CD4-positive, alpha-beta memory T cell (primary cell): ENCODE data around the gene PNMT. TPM values are rescaled to one million over a fixed set of nuclear protein-coding genes. Genes with fewer than 3 reads are reported as not detected.

ENCODE experiments used
- CTCF ChIA-PET: fragments of 350-600 bp; sonication (Branson Sonifier 250); formaldehyde crosslinking; loops from one replicate; lab custom pipeline; 2021; ENCODE audit warnings: inconsistent platforms; ENCODE audit not compliant: partially characterized antibody; lab: Charles Lee
- POLR2A ChIA-PET: fragments of 350-600 bp; sonication (Branson Sonifier 250); formaldehyde crosslinking; loops from one replicate; lab custom pipeline; 2021; ENCODE audit not compliant: partially characterized antibody; lab: Charles Lee
- DNase-seq, 5 donors: peaks; one replicate each; pipeline versions ENCODE4 v3.0.0 to v3.0.0-alpha.2; 2020 to 2022; ENCODE audit warnings: mixed read lengths in 1 of 5
- H3K27ac ChIP-seq: one replicate; pipeline ENCODE4 v1.7.0; 2013; ENCODE audit warnings: low read depth, low read length
- H3K27me3 ChIP-seq: 2 replicates; pipeline ENCODE4 v1.7.0; 2013; ENCODE audit warnings: mild to moderate bottlenecking, low read length, moderate library complexity; ENCODE audit not compliant: insufficient read depth
- H3K36me3 ChIP-seq: 2 replicates; pipeline ENCODE4 v1.7.0; 2013; ENCODE audit warnings: mild to moderate bottlenecking, low read length, moderate library complexity; ENCODE audit not compliant: insufficient read depth
- H3K4me1 ChIP-seq: 2 replicates; pipeline ENCODE4 v1.7.0; 2013; ENCODE audit warnings: mild to moderate bottlenecking, low read length, moderate library complexity; ENCODE audit not compliant: insufficient read depth
- H3K4me3 ChIP-seq, 2 donors: one replicate each; pipeline ENCODE4 v1.7.0; 2013; ENCODE audit warnings: low read length in 2 of 2, mild to moderate bottlenecking in 1 of 2
- H3K9me3 ChIP-seq, 2 donors: one replicate each; pipeline ENCODE4 v1.7.0; 2013; ENCODE audit warnings: low read length in 2 of 2, control low read depth in 1 of 2; ENCODE audit not compliant: control insufficient read depth in 1 of 2
- H3K27ac Mint-ChIP-seq, 7 donors: one replicate each; pipeline ENCODE4 v1.8.0; 2020 to 2021; ENCODE audit warnings: mixed read lengths in 7 of 7, mild to moderate bottlenecking in 6 of 7, inconsistent platforms in 3 of 7, moderate library complexity in 3 of 7
- H3K27me3 Mint-ChIP-seq, 2 donors: one replicate each; pipeline ENCODE4 v1.8.0; 2020 to 2021; ENCODE audit warnings: mixed read lengths in 2 of 2
- H3K36me3 Mint-ChIP-seq, 2 donors: one replicate each; pipeline ENCODE4 v1.8.0; 2020 to 2021; ENCODE audit warnings: mixed read lengths in 2 of 2, inconsistent platforms in 1 of 2, mild to moderate bottlenecking in 1 of 2
- H3K4me1 Mint-ChIP-seq, 4 donors: one replicate each; pipeline ENCODE4 v1.8.0; 2020 to 2021; ENCODE audit warnings: mixed read lengths in 4 of 4, mild to moderate bottlenecking in 1 of 4
- H3K4me3 Mint-ChIP-seq, 8 donors: one replicate each; pipeline ENCODE4 v1.8.0; 2020 to 2021; ENCODE audit warnings: mixed read lengths in 8 of 8, mild to moderate bottlenecking in 7 of 8, moderate library complexity in 6 of 8, inconsistent platforms in 3 of 8
- H3K9me3 Mint-ChIP-seq, 8 donors: one replicate each; pipeline ENCODE4 v1.8.0; 2020 to 2021; ENCODE audit warnings: mixed read lengths in 8 of 8, mild to moderate bottlenecking in 5 of 8, inconsistent platforms in 3 of 8, moderate library complexity in 1 of 8
- intact Hi-C: fragments of 100-400 bp; cut with micrococcal nuclease; formaldehyde crosslinking; loops from one replicate; pipeline ENCODE4 v1.15.1; 2023
- polyA plus RNA-seq, 2 donors: library from polyadenylated mRNA; unstranded; fragments of 300-500 nt; fragmentation: Illumina TruSeq; gene quantifications; one replicate each; pipeline ENCODE4 v1.2.3, GENCODE V29; 2021
- total RNA-seq, 2 experiments: library from RNA; stranded (reverse); gene quantifications; one replicate each; pipeline ENCODE4 v1.2.3, GENCODE V29; 2021

The PNMT gene
- total and polyA plus RNA-seq, 4 experiments from 2014 or later = 0.55 TPM; not detected in 3

DNA sequence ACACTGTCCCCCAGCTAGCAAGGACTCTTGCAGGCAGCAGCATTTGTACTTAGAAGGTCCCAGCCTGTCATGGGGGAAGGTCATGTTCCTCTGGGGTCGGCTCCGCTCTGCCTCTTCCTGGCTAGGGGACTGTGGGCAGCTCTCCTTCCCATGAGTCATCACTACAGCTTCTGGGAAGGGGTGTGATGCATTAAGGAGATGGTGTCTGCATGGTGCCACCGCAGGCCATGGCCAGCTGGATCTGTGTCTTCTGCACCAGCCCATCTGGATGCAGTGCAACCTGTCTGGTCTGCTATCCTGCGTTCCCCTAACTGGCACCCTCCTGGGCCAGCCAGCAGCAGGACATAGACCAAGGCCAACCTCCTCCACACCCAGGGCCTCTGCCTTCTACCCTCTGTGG is 25.0 kb upstream of the PNMT start:
- Mint-ChIP-seq H3K4me1 (peaks cover 35 to 78% (median 51%) of the 10 kb centered on the region in 4 donors), H3K36me3 (peaks cover 0 to 13% of the 10 kb centered on the region in 2 donors), H3K27ac (peak overlapping the region in 4 of 7 donors; percentile 42 to 82 (median 52)), H3K27me3 (no peaks in the 10 kb centered on the region), H3K4me3 (no peak overlapping the region), H3K9me3 (no peaks in the 10 kb centered on the region)
- no peaks in the 10 kb centered on the region for H3K9me3 ChIP-seq
- intact Hi-C loops = no loop called here
- ChIA-PET CTCF (interaction anchor here (1.4 to 2.9 kb wide), 3 partner anchors 9 to 25 kb away, joined by 4 to 25 read pairs (median 12); partner anchors contain the start of gene PNMT), POLR2A (no interaction called here)
- H3K27me3 ChIP-seq = no peaks in the 10 kb centered on the region
- peaks cover 63% of the 10 kb centered on the region for H3K4me1 ChIP-seq
- H3K4me3 ChIP-seq = no peak overlapping the region
- no peak overlapping the region for H3K27ac ChIP-seq
- H3K36me3 ChIP-seq = no peaks in the 10 kb centered on the region
- peak in 1 of 5 donors; percentile 24 for DNase-seq

- peaks cover 31 to 70% (median 36%) of the 10 kb centered on the region in 4 donors for H3K4me1 Mint-ChIP-seq
- CTCF ChIA-PET = interaction anchor here (1.2 to 1.9 kb wide), 4 partner anchors 9 to 26 kb away, joined by 5 to 8 read pairs (median 6); no protein-coding TSS in a partner anchor
- H3K36me3 ChIP-seq = peaks cover 3% of the 10 kb centered on the region
- H3K27ac Mint-ChIP-seq = peak overlapping the region in 1 of 7 donors; percentile 59
- H3K27me3 Mint-ChIP-seq = no peaks in the 10 kb centered on the region
- H3K36me3 Mint-ChIP-seq = peaks cover 4 to 22% of the 10 kb centered on the region in 2 donors
- H3K9me3 ChIP-seq = no peaks in the 10 kb centered on the region
- no peaks in the 10 kb centered on the region for H3K27me3 ChIP-seq
- peaks cover 0 to 2% (median 0%) of the 10 kb centered on the region in 8 donors for H3K9me3 Mint-ChIP-seq
- no peak for DNase-seq
- intact Hi-C loops = no loop called here
- no peak overlapping the region for H3K27ac ChIP-seq
- POLR2A ChIA-PET = interaction anchor here (1.3 kb wide), 1 partner anchor 10 kb away, joined by 3 read pairs; no protein-coding TSS in a partner anchor
- peaks cover 29% of the 10 kb centered on the region for H3K4me1 ChIP-seq
- no peak overlapping the region for H3K4me3 ChIP-seq
- H3K4me3 Mint-ChIP-seq = no peak overlapping the region
These were observed 21.0 kb upstream of the PNMT start for GRCh38 chr17:39647256-39647655.

- no peak for DNase-seq
- Mint-ChIP-seq H3K9me3 (peaks cover 0 to 4% (median 0%) of the 10 kb centered on the region in 8 donors), H3K27me3 (no peaks in the 10 kb centered on the region), H3K4me3 (no peak overlapping the region), H3K27ac (peak overlapping the region in 4 of 7 donors; percentile 18 to 61 (median 44)), H3K4me1 (peaks cover 25 to 62% (median 33%) of the 10 kb centered on the region in 4 donors), H3K36me3 (peaks cover 4 to 19% of the 10 kb centered on the region in 2 donors)
- POLR2A ChIA-PET = interaction anchor here (1.3 kb wide), 1 partner anchor 11 kb away, joined by 3 read pairs; no protein-coding TSS in a partner anchor
- intact Hi-C loops = no loop called here
- no peak overlapping the region for H3K4me3 ChIP-seq
- no peak overlapping the region for H3K27ac ChIP-seq
- peaks cover 3% of the 10 kb centered on the region for H3K36me3 ChIP-seq
- CTCF ChIA-PET = interaction anchor here (1.5 to 7.2 kb wide), 6 partner anchors 11 to 27 kb away, joined by 5 to 102 read pairs (median 28); partner anchors contain the start of gene PNMT
- peaks cover 18% of the 10 kb centered on the region for H3K4me1 ChIP-seq
- H3K27me3 ChIP-seq = no peaks in the 10 kb centered on the region
- no peaks in the 10 kb centered on the region for H3K9me3 ChIP-seq
These were observed 19.5 kb upstream of the PNMT start for GRCh38 chr17:39648616-39649366.

GRCh38 chr17:39650121-39650579 is 18.1 kb upstream of the PNMT start:
- H3K9me3 Mint-ChIP-seq = peaks cover 0 to 4% (median 0%) of the 10 kb centered on the region in 8 donors
- peaks cover 4 to 25% of the 10 kb centered on the region in 2 donors for H3K36me3 Mint-ChIP-seq
- POLR2A ChIA-PET = no interaction called here
- no peak overlapping the region for H3K27ac ChIP-seq
- no peaks in the 10 kb centered on the region for H3K27me3 ChIP-seq
- H3K36me3 ChIP-seq = peaks cover 3% of the 10 kb centered on the region
- H3K4me3 Mint-ChIP-seq = no peak overlapping the region
- peaks cover 26 to 61% (median 31%) of the 10 kb centered on the region in 4 donors for H3K4me1 Mint-ChIP-seq
- H3K27me3 Mint-ChIP-seq = no peaks in the 10 kb centered on the region
- peak overlapping the region in 4 of 7 donors; percentile 6 to 87 (median 63) for H3K27ac Mint-ChIP-seq
- no peak overlapping the region for H3K4me3 ChIP-seq
- no peak for DNase-seq
- peaks cover 14% of the 10 kb centered on the region for H3K4me1 ChIP-seq
- CTCF ChIA-PET = interaction anchor here (0.7 to 7.2 kb wide), 7 partner anchors 11 to 215 kb away, joined by 3 to 102 read pairs (median 47); partner anchors contain the start of genes PNMT and STARD3
- no peaks in the 10 kb centered on the region for H3K9me3 ChIP-seq
- intact Hi-C loops = no loop called here

- Histone ChIP-seq H3K36me3 (peaks cover 8% of the 10 kb centered on the region), H3K27me3 (no peaks in the 10 kb centered on the region), H3K4me3 (no peak overlapping the region), H3K9me3 (no peaks in the 10 kb centered on the region), H3K27ac (no peak overlapping the region), H3K4me1 (peaks cover 14% of the 10 kb centered on the region)
- peak overlapping the region in 6 of 7 donors; percentile 11 to 70 (median 46) for H3K27ac Mint-ChIP-seq
- no peaks in the 10 kb centered on the region for H3K27me3 Mint-ChIP-seq
- H3K36me3 Mint-ChIP-seq = peaks cover 4 to 31% of the 10 kb centered on the region in 2 donors
- POLR2A ChIA-PET = interaction anchor here (0.5 to 1.0 kb wide), 3 partner anchors 13 to 78 kb away, joined by 3 read pairs; partner anchors contain the start of gene MIEN1
- no peak for DNase-seq
- H3K4me1 Mint-ChIP-seq = peaks cover 23 to 55% (median 28%) of the 10 kb centered on the region in 4 donors
- H3K9me3 Mint-ChIP-seq = peaks cover 0 to 4% (median 0%) of the 10 kb centered on the region in 8 donors
- intact Hi-C loops = no loop called here
- CTCF ChIA-PET = interaction anchor here (0.8 to 7.2 kb wide), 6 partner anchors 13 to 77 kb away, joined by 3 to 102 read pairs (median 50); partner anchors contain the start of genes MIEN1, PNMT and STARD3
- H3K4me3 Mint-ChIP-seq = no peak overlapping the region
These were observed 16.2 kb upstream of the PNMT start for GRCh38 chr17:39651923-39652586.

DNA sequence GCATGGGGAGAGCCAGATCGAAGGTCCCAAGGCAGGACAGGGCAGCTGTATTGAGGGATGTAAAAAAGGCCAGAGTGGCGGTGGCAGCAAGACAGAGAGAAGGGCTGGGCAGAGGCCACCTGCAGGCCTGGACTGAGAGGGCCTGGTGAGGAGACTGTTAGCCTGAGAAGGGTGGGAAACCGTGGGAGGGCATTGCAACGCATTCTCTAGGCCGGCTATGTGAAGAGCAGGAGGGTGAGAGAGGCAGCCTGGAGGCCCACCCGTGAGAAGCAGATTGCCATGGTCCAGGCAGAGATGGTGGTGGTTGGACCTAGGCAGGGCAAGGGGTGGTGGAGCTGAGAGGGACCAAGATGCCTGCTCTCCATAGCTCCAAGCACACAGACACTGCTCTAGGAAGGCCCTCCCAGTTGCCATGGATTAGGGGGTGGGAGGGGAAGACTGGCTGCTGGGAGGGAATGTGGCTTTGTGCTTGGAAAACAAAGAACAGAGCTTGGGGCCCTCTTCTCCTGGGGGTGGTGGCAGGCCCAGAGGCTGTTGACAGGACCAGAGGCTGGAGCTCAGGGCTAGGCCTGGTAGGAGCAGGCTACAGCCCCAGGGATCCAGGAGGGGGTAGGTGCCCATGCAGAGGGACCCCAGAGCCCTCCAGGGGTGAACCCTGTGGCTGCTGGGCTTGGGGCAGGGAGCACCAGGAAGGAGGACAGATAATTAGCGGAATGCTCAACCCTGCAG is 15.5 kb upstream of the PNMT start:
- ChIA-PET CTCF (interaction anchor here (0.8 to 7.2 kb wide), 11 partner anchors 8 to 208 kb away, joined by 3 to 102 read pairs (median 26); partner anchors contain the start of genes MIEN1, PNMT and STARD3), POLR2A (interaction anchor here (0.5 to 1.1 kb wide), 5 partner anchors 13 to 567 kb away, joined by 3 read pairs; partner anchors contain the start of genes MIEN1, PGAP3 and WIPF2)
- DNase-seq = no peak
- Histone ChIP-seq H3K9me3 (no peaks in the 10 kb centered on the region), H3K27ac (no peak overlapping the region), H3K4me1 (peaks cover 10% of the 10 kb centered on the region), H3K4me3 (no peak overlapping the region), H3K36me3 (peaks cover 14% of the 10 kb centered on the region), H3K27me3 (no peaks in the 10 kb centered on the region)
- H3K4me3 Mint-ChIP-seq = no peak overlapping the region
- H3K27ac Mint-ChIP-seq = peak overlapping the region in 5 of 7 donors; percentile 11 to 70 (median 26)
- H3K36me3 Mint-ChIP-seq = peaks cover 4 to 31% of the 10 kb centered on the region in 2 donors
- intact Hi-C loops = no loop called here
- no peaks in the 10 kb centered on the region for H3K27me3 Mint-ChIP-seq
- H3K4me1 Mint-ChIP-seq = peaks cover 24 to 56% (median 28%) of the 10 kb centered on the region in 4 donors
- H3K9me3 Mint-ChIP-seq = peaks cover 0 to 4% (median 0%) of the 10 kb centered on the region in 8 donors
